Left ventricle myocardium superior (tissue), 1 donor: Measurements from ENCODE around the gene UTP18. TPM values are rescaled to one million over a fixed set of nuclear protein-coding genes. Genes with fewer than 3 reads are reported as not detected.
A peak's percentile ranks its signal among the peaks of the same experiment; 100 is the strongest.
"Not testable (repeated sequence)": the region's sequence is repeated elsewhere in the genome, so short reads cannot be mapped to it uniquely, and the experiment has no call there.

Experiments used
- ATAC-seq: fragments of 200-7000 bp; cut with Tn5 transposase; one replicate; pipeline ENCODE4 v1.9.1; 2020; ENCODE audit warnings: mild to moderate bottlenecking, moderate library complexity
- DNase-seq: peaks from one replicate; pipeline ENCODE4 v3.0.0-alpha.2; 2020
- intact Hi-C: fragments of 100-400 bp; cut with micrococcal nuclease; formaldehyde crosslinking; loops from one replicate; pipeline ENCODE4 v1.11.0; 2022
- total RNA-seq: library from RNA; stranded (reverse); fragmentation: NEBNext Ultra II Directional; extraction: Animal tissue kit (Norgen Biotek cat#: 25700); gene quantifications from one replicate; pipeline ENCODE4 v1.2.1, GENCODE V29; 2021
- donor health status: DM: no; HTN: yes; CAD: no; lungs with severe emphysema.

Gene UTP18
- total RNA-seq, 1 donor from 2014 or later, result 7.3 TPM

- no peak for ATAC-seq
- intact Hi-C loops, result no loop called here
- no peak for DNase-seq
Observed at GRCh38 chr17:51257150-51258081, 2.9 kb upstream of the UTP18 start.

GRCh38 chr17:51258756-51259563 is 1.4 kb upstream of the UTP18 start:
- intact Hi-C loops, result no loop called here
- ATAC-seq, result no peak
- no peak for DNase-seq

GRCh38 chr17:51259564-51260236 is 646 bp upstream of the UTP18 start, which contains the start of gene MBTD1:
Gene MBTD1 (minus strand): TSS chr17:51260049. CDS start chr17:51225161, 34,888 bp downstream.
- peak; percentile 93 for ATAC-seq
- intact Hi-C loops, result no loop called here
- peak; percentile 96 for DNase-seq

- no peak for ATAC-seq
- no peak for DNase-seq
- intact Hi-C loops, result no loop called here
Observed at GRCh38 chr17:51261024-51261963, 948 bp downstream of the UTP18 start.

- DNase-seq, result no peak
- intact Hi-C loops, result no loop called here
- no peak for ATAC-seq
Observed at GRCh38 chr17:51263006-51263405, 2.7 kb downstream of the UTP18 start.

- intact Hi-C loops, ATAC-seq, DNase-seq: not testable (repeated sequence)
Observed at GRCh38 chr17:51264466-51264865, 4.1 kb downstream of the UTP18 start.

- DNase-seq, result no peak
- ATAC-seq, result no peak
- intact Hi-C loops, result no loop called here
Observed at GRCh38 chr17:51269991-51270390, 9.6 kb downstream of the UTP18 start.

- ATAC-seq (no peak), DNase-seq (no peak)
- intact Hi-C loops, result no loop called here
Observed at GRCh38 chr17:51270636-51271035, 10.3 kb downstream of the UTP18 start.

- DNase-seq (no peak), ATAC-seq (no peak)
- intact Hi-C loops, result no loop called here
Observed at GRCh38 chr17:51272812-51273211, 12.5 kb downstream of the UTP18 start.

GRCh38 chr17:51275381-51275780 is 15.0 kb downstream of the UTP18 start:
- no peak for ATAC-seq
- no peak for DNase-seq
- intact Hi-C loops, result no loop called here

GRCh38 chr17:51279183-51279582 is 18.8 kb downstream of the UTP18 start:
- ATAC-seq (no peak), DNase-seq (no peak)
- intact Hi-C loops, result no loop called here

- ATAC-seq (no peak), DNase-seq (no peak)
- intact Hi-C loops, result no loop called here
Observed at GRCh38 chr17:51287412-51287811, 27.1 kb downstream of the UTP18 start.

GRCh38 chr17:51289696-51290111 is 29.4 kb downstream of the UTP18 start:
- ATAC-seq (no peak), DNase-seq (no peak)
- intact Hi-C loops, result no loop called here

- ATAC-seq, DNase-seq, intact Hi-C loops: not testable (repeated sequence)
Observed at GRCh38 chr17:51294338-51294737, 34.0 kb downstream of the UTP18 start.

- intact Hi-C loops, result no loop called here
- DNase-seq, result no peak
- no peak for ATAC-seq
Observed at GRCh38 chr17:51298508-51299371, 38.4 kb downstream of the UTP18 start.

- no peak for DNase-seq
- intact Hi-C loops, result no loop called here
- no peak for ATAC-seq
Observed at GRCh38 chr17:51299859-51300258, 39.5 kb downstream of the UTP18 start.

- DNase-seq, result no peak
- intact Hi-C loops, result no loop called here
- no peak for ATAC-seq
Observed at GRCh38 chr17:51305182-51305581, 44.8 kb downstream of the UTP18 start.
